ENCODE measurements around the gene ARMC8. TPM values are rescaled to one million over a fixed set of nuclear protein-coding genes. Genes with fewer than 3 reads are reported as not detected.

Gene ARMC8
- total RNA-seq, 1 donor from 2014 or later: 42.5 TPM

- TF ChIP-seq, protein P1, sequence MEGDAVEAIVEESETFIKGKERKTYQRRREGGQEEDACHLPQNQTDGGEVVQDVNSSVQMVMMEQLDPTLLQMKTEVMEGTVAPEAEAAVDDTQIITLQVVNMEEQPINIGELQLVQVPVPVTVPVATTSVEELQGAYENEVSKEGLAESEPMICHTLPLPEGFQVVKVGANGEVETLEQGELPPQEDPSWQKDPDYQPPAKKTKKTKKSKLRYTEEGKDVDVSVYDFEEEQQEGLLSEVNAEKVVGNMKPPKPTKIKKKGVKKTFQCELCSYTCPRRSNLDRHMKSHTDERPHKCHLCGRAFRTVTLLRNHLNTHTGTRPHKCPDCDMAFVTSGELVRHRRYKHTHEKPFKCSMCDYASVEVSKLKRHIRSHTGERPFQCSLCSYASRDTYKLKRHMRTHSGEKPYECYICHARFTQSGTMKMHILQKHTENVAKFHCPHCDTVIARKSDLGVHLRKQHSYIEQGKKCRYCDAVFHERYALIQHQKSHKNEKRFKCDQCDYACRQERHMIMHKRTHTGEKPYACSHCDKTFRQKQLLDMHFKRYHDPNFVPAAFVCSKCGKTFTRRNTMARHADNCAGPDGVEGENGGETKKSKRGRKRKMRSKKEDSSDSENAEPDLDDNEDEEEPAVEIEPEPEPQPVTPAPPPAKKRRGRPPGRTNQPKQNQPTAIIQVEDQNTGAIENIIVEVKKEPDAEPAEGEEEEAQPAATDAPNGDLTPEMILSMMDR (IDR thresholded peaks at IDR 0.05; ENCODE audit: insufficient read depth, low read length, poor library complexity, severe bottlenecking): no peak
- Histone ChIP-seq H3K27me3 (ENCODE audit: control insufficient read depth, insufficient read depth, low read length) (no peaks in the 10 kb centered on the region), H3K4me3 (ENCODE audit: low read depth, low read length) (no peak overlapping the region), H3K36me3 (ENCODE audit: control insufficient read depth, insufficient read depth, low read length) (no peaks in the 10 kb centered on the region)
- DNase-seq (ENCODE audit: low read depth): no peak
Observed at GRCh38 chr3:138297059-138297607, 110.0 kb downstream of the ARMC8 start.

GRCh38 chr3:138297876-138298275, 110.8 kb downstream of the ARMC8 start:
- DNase-seq (ENCODE audit: low read depth): no peak
- Histone ChIP-seq H3K36me3 (ENCODE audit: control insufficient read depth, insufficient read depth, low read length) (no peaks in the 10 kb centered on the region), H3K27me3 (ENCODE audit: control insufficient read depth, insufficient read depth, low read length) (no peaks in the 10 kb centered on the region), H3K4me3 (ENCODE audit: low read depth, low read length) (no peak overlapping the region)
- TF ChIP-seq, protein P1 (IDR thresholded peaks at IDR 0.05; ENCODE audit: insufficient read depth, low read length, poor library complexity, severe bottlenecking): no peak

GRCh38 chr3:138300647-138301046, 113.5 kb downstream of the ARMC8 start:
- TF ChIP-seq, protein P1 (IDR thresholded peaks at IDR 0.05; ENCODE audit: insufficient read depth, low read length, poor library complexity, severe bottlenecking): no peak
- DNase-seq (ENCODE audit: low read depth): no peak
- Histone ChIP-seq H3K36me3 (ENCODE audit: control insufficient read depth, insufficient read depth, low read length) (no peaks in the 10 kb centered on the region), H3K27me3 (ENCODE audit: control insufficient read depth, insufficient read depth, low read length) (no peaks in the 10 kb centered on the region), H3K4me3 (ENCODE audit: low read depth, low read length) (no peak overlapping the region)

GRCh38 chr3:138303474-138303873, 116.4 kb downstream of the ARMC8 start:
- H3K4me3 ChIP-seq (ENCODE audit: low read depth, low read length): no peak overlapping the region
- no peak for DNase-seq (ENCODE audit: low read depth)
- TF ChIP-seq, protein P1 (IDR thresholded peaks at IDR 0.05; ENCODE audit: insufficient read depth, low read length, poor library complexity, severe bottlenecking): no peak
- no peaks in the 10 kb centered on the region for H3K36me3 ChIP-seq (ENCODE audit: control insufficient read depth, insufficient read depth, low read length)
- H3K27me3 ChIP-seq (ENCODE audit: control insufficient read depth, insufficient read depth, low read length): no peaks in the 10 kb centered on the region

DNA sequence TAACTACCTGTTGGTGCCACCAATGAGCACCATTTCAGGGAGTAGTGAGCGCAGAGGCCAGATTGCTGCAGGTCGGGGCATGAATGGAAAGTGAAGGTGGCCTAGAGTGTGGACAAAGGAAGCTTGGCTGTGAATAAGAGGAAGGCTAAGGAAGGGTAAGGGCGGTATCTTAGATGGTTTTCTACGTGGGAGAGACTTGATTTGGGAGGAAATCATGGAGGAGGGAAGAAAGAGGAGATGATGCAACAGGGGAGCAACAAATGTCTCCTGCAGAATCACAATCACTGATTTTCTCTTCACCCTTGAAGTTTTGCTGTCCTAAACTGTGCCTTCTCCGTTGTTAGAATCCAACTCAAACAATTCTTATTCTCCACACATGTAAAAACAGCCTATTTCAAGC, 120.8 kb downstream of the ARMC8 start:
- no peak for DNase-seq (ENCODE audit: low read depth)
- TF ChIP-seq, protein P1 (IDR thresholded peaks at IDR 0.05; ENCODE audit: insufficient read depth, low read length, poor library complexity, severe bottlenecking): no peak
- Histone ChIP-seq H3K27me3 (ENCODE audit: control insufficient read depth, insufficient read depth, low read length) (no peaks in the 10 kb centered on the region), H3K4me3 (ENCODE audit: low read depth, low read length) (no peak overlapping the region), H3K36me3 (ENCODE audit: control insufficient read depth, insufficient read depth, low read length) (no peaks in the 10 kb centered on the region)

- no peak overlapping the region for H3K4me3 ChIP-seq (ENCODE audit: low read depth, low read length)
- DNase-seq (ENCODE audit: low read depth): no peak
- H3K27me3 ChIP-seq (ENCODE audit: control insufficient read depth, insufficient read depth, low read length): no peaks in the 10 kb centered on the region
- no peaks in the 10 kb centered on the region for H3K36me3 ChIP-seq (ENCODE audit: control insufficient read depth, insufficient read depth, low read length)
- TF ChIP-seq, protein P1 (IDR thresholded peaks at IDR 0.05; ENCODE audit: insufficient read depth, low read length, poor library complexity, severe bottlenecking): no peak
Observed at GRCh38 chr3:138308783-138309182, 121.7 kb downstream of the ARMC8 start.
